SK-N-SH (cell line): Measurements from ENCODE around the gene SLC47A2. TPM values are rescaled to one million over a fixed set of nuclear protein-coding genes. Genes with fewer than 3 reads are reported as not detected.

Experiments
- CTCF ChIA-PET: fragments of 300-600, 350-600 bp; formaldehyde crosslinking; extraction: SDS; loops from one replicate; lab custom pipeline; 2021; lab: Yijun Ruan, JAX
- POLR2A ChIA-PET: fragments of 350-600 bp; sonication (Branson Sonifier 250); formaldehyde crosslinking; extraction: SDS; loops from one replicate; lab custom pipeline; 2020; ENCODE audit warnings: antibody characterized with exemption, inconsistent platforms; lab: Yijun Ruan, JAX
- DNase-seq: peaks from one replicate; pipeline ENCODE4 v3.0.0; 2012
- H2AFZ ChIP-seq: fragments of 200-600 bp; sonication (generic); 2 replicates; pipeline ENCODE4 v1.8.1; 2016; ENCODE audit warnings: antibody characterized with exemption, mild to moderate bottlenecking, low read depth
- H3F3A ChIP-seq: fragments of 200-600 bp; sonication (generic); replicated peaks from 2 replicates; pipeline ENCODE3; 2016; ENCODE audit warnings: antibody characterized with exemption, mild to moderate bottlenecking; ENCODE audit not compliant: insufficient read depth
- H3K27ac ChIP-seq, 2 experiments: fragments of 200-500 bp in 1 of 2; fragments of 200-600 bp in 1 of 2; sonication (Bioruptor generic) in 1 of 2; sonication (generic), shearing (Covaris generic) in 1 of 2; 2 replicates each; pipeline versions ENCODE4 v1.5.1 to v1.6.1; 2014 to 2016; ENCODE audit warnings: low read depth in 2 of 2, inconsistent platforms in 1 of 2, low read length in 1 of 2, mild to moderate bottlenecking in 1 of 2, mixed read lengths in 1 of 2
- H3K27me3 ChIP-seq: fragments of 200-600 bp; sonication (generic), shearing (Covaris generic); 2 replicates; pipeline ENCODE4 v1.6.1; 2016; ENCODE audit warnings: mixed run types; ENCODE audit not compliant: insufficient read depth
- H3K36me3 ChIP-seq, 2 experiments: fragments of 200-500 bp in 1 of 2; fragments of 200-600 bp in 1 of 2; sonication (Bioruptor generic) in 1 of 2; sonication (generic) in 1 of 2; replicated peaks in 1 of 2; 2 replicates each; pipeline versions ENCODE3 to v1.5.1; 2014 to 2016; ENCODE audit warnings: low read length in 1 of 2, mild to moderate bottlenecking in 1 of 2; ENCODE audit not compliant: insufficient read depth in 2 of 2, control insufficient read depth in 1 of 2
- H3K4me1 ChIP-seq, 2 experiments: fragments of 200-500 bp in 1 of 2; fragments of 200-600 bp in 1 of 2; sonication (Bioruptor generic) in 1 of 2; sonication (generic), shearing (Covaris generic) in 1 of 2; 2 replicates each; pipeline versions ENCODE4 v1.5.1 to v1.6.1; 2014 to 2016; ENCODE audit warnings: low read depth in 1 of 2, low read length in 1 of 2, mixed run types in 1 of 2; ENCODE audit not compliant: insufficient read depth in 2 of 2, control insufficient read depth in 1 of 2
- H3K4me2 ChIP-seq: fragments of 200-600 bp; sonication (generic), shearing (Covaris generic); 2 replicates; pipeline ENCODE4 v1.6.1; 2017; ENCODE audit warnings: mixed run types
- H3K4me3 ChIP-seq, 2 experiments: fragments of 200-500 bp in 1 of 2; fragments of 200-600 bp in 1 of 2; sonication (Bioruptor generic) in 1 of 2; sonication (generic), shearing (Covaris generic) in 1 of 2; 2 replicates each; pipeline versions ENCODE4 v1.5.1 to v1.8.1; 2014 to 2016; ENCODE audit warnings: low read depth in 2 of 2, inconsistent platforms in 1 of 2, low read length in 1 of 2, mild to moderate bottlenecking in 1 of 2, mixed read lengths in 1 of 2, moderate library complexity in 1 of 2
- H3K79me2 ChIP-seq: fragments of 200-600 bp; sonication (generic); 2 replicates; pipeline ENCODE4 v1.8.1; 2017; ENCODE audit warnings: mild to moderate bottlenecking; ENCODE audit not compliant: insufficient read depth
- H3K9ac ChIP-seq: fragments of 200-600 bp; sonication (generic); 2 replicates; pipeline ENCODE4 v1.6.1; 2017; ENCODE audit warnings: mixed run types
- H3K9me2 ChIP-seq: fragments of 200-600 bp; sonication (generic); 2 replicates; pipeline ENCODE4 v1.6.1; 2017; ENCODE audit warnings: mixed run types
- H3K9me3 ChIP-seq: fragments of 200-600 bp; sonication (generic); 2 replicates; pipeline ENCODE4 v1.6.1; 2017; ENCODE audit warnings: mixed run types, mild to moderate bottlenecking, moderate library complexity
- H4K20me1 ChIP-seq: fragments of 200-600 bp; sonication (generic); 2 replicates; pipeline ENCODE4 v1.6.1; 2017; ENCODE audit warnings: mild to moderate bottlenecking, mixed run types; ENCODE audit not compliant: insufficient read depth
- CTCF ChIP-seq: fragments of 200-600 bp; sonication (generic); IDR thresholded peaks from 2 replicates; pipeline ENCODE4 v1.6.1; 2017; ENCODE audit warnings: antibody characterized with exemption, mild to moderate bottlenecking, moderate library complexity
- ELF1 ChIP-seq: IDR thresholded peaks from 2 replicates; pipeline ENCODE4 v1.4.0; 2012
- GATA2 ChIP-seq: sonication (generic); formaldehyde crosslinking; IDR thresholded peaks from 2 replicates; pipeline ENCODE4 v1.5.0; 2020; ENCODE audit warnings: mild to moderate bottlenecking, missing genetic modification reagents
- NFIC ChIP-seq: IDR thresholded peaks from 2 replicates; pipeline ENCODE4 v1.4.0; 2012; ENCODE audit warnings: borderline replicate concordance
- PBX3 ChIP-seq: IDR thresholded peaks from 2 replicates; pipeline ENCODE4; 2012
- POLR2AphosphoS5 ChIP-seq: IDR thresholded peaks from 2 replicates; pipeline ENCODE4 v1.6.1; 2012; ENCODE audit warnings: low read depth, low read length
- RAD21 ChIP-seq: IDR thresholded peaks from 2 replicates; pipeline ENCODE4 v1.6.1; 2012; ENCODE audit warnings: mild to moderate bottlenecking, low read length
- RFX5 ChIP-seq: IDR thresholded peaks from 2 replicates; pipeline ENCODE4 v1.6.1; 2012; ENCODE audit warnings: mild to moderate bottlenecking, improper control_type of control experiment, low read length
- SIN3A ChIP-seq: IDR thresholded peaks from 2 replicates; pipeline ENCODE4 v1.6.1; 2012; ENCODE audit warnings: low read depth, mild to moderate bottlenecking, low read length, moderate library complexity, borderline replicate concordance
- SMC3 ChIP-seq: IDR thresholded peaks from 2 replicates; pipeline ENCODE4 v1.6.1; 2012; ENCODE audit warnings: low read depth, low read length, improper control_type of control experiment
- TCF12 ChIP-seq: IDR thresholded peaks from 2 replicates; pipeline ENCODE4 v1.4.0; 2012
- WGBS: methylation state at CpG from one replicate; pipeline ENCODE4 v1.1.6; 2017; ENCODE audit warnings: low lambda C conversion rate; 5-methylcytosine and 5-hydroxymethylcytosine counted together
- polyA plus RNA-seq, 3 experiments: library from polyadenylated mRNA; depleted of rRNA; stranded (reverse); fragments of >200 nt; gene quantifications; 2 replicates each; pipeline ENCODE4 v1.2.3, GENCODE V29; 2012
- TF ChIP-seq, protein P1 (sequence below): fragments of 150-350 bp; IDR thresholded peaks from 2 replicates; pipeline ENCODE4 v1.6.1; 2017; ENCODE audit warnings: antibody characterized with exemption, low read length, low read depth, borderline replicate concordance

SLC47A2 gene
- polyA plus RNA-seq, 1 of the 3 experiments (the other 2 are of a cell fraction) = not detected

DNA sequence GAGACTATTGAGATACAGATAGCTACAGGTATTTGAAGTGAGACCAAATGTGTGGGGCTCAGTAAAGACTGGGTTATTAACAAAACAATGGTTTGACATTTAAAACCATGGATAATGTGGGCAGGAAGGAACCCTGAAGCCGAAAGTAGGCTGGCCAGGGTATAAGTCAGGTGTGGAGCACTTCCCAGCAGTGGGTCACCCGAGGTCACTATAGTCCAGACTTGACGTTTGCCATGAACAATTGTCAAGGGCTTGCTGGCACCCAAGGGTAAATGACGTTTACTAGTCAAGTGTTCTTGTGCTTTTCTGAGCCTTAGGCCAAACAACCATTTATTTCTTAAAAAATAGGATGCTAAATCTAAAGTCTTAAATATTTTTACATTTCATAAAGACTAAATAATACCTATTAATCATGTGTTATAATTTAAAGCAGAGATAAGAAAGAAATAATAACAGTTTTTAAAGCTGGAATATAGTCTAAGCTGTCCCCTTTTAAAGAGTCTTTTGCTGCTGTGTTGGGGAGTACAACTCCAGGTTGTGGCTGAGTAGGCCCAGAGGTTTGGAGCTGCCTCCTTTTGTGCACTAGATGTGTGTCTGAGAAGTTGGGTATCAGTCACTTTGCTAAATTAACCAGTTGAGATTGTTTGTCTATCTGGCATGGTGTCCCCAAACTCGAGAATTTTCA lies 52.1 kb downstream of the SLC47A2 start:
- CTCF ChIA-PET = interaction anchor here (2.0 kb wide), 1 partner anchor 102 kb away, joined by 9 read pairs; no protein-coding TSS in a partner anchor

More for the DNA sequence above, 52.1 kb downstream of the SLC47A2 start:
- Histone ChIP-seq H3K4me3 (no peak overlapping the region), H3K36me3 (peaks cover 3 to 25% of the 10 kb centered on the region in 2 experiments), H2AFZ (no peak overlapping the region), H3K9me3 (no peaks in the 10 kb centered on the region), H3F3A (peaks cover 5% of the 10 kb centered on the region), H3K9me2 (no peaks in the 10 kb centered on the region), H3K27ac (no peak overlapping the region), H3K79me2 (no peaks in the 10 kb centered on the region), H3K27me3 (no peaks in the 10 kb centered on the region), H3K9ac (no peak overlapping the region), H3K4me2 (no peak overlapping the region), H4K20me1 (no peaks in the 10 kb centered on the region), H3K4me1 (no peaks in the 10 kb centered on the region)
- POLR2A ChIA-PET = interaction anchor here (0.9 kb wide), 1 partner anchor 10 kb away, joined by 3 read pairs; no protein-coding TSS in a partner anchor
- TF ChIP-seq GATA2 = no peak
- no peak for TF ChIP-seq PBX3
- no peak for TF ChIP-seq RAD21
- no peak for TF ChIP-seq ELF1
- no peak for TF ChIP-seq SMC3
- TF ChIP-seq POLR2AphosphoS5 = no peak
- TF ChIP-seq RFX5 = no peak
- TF ChIP-seq TCF12 = no peak
- TF ChIP-seq, protein P1, sequence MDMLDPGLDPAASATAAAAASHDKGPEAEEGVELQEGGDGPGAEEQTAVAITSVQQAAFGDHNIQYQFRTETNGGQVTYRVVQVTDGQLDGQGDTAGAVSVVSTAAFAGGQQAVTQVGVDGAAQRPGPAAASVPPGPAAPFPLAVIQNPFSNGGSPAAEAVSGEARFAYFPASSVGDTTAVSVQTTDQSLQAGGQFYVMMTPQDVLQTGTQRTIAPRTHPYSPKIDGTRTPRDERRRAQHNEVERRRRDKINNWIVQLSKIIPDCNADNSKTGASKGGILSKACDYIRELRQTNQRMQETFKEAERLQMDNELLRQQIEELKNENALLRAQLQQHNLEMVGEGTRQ = no peak
- no peak for TF ChIP-seq SIN3A
- no peak for TF ChIP-seq CTCF
- no peak for TF ChIP-seq NFIC
- 88% methylated on average over 5 of the region's 5 CpGs for WGBS
- DNase-seq = no peak
